ENCODE data around the gene CREG1.
"Not testable (repeated sequence)": the region's sequence is repeated elsewhere in the genome, so short reads cannot be mapped to it uniquely, and the experiment has no call there.

CREG1 gene

DNA sequence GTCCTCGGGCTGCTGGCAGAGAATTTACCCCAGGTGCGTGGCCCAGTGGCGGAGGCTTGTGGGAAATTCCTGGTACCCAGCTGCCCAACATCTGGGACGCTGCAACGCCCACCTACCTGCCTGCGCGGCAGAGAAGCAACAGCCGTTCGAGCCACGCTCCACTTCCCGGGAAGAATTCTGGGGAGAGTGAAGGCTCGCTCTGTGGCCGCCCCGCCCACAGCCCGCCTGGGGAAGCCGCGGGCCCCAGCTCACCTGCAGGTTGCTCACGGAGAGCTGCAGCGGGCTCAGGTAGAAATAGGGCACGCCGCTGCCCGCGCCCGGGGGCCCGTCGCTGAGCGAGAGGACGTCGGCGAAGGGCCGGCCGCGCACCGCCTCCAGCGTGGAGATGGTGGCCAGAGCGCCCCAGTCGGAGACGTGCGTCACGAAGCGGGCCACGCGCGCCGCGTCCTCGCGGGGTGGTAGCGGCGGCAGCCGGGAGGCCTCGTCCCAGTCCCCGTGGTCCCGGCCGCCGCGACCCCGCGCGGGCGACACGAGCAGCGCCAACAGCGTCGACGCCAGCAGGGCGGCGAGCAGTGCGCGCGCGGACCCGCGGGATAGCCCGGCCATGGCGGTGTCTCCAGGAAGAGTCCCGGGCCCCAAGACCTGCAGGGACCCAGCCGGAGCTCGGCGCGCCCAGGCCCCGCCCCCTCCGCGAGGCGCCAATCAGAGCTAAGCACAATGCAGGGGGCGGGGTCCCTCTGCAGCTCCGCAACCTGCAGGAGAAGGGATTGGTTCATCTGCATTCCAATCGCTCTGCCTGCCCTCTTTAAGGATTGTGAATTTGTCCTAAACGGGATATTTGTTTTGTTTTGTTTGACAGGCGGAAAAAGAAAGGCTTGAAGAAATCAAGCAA is at the start of gene CREG1:
TSS of gene CREG1 (minus strand) at position 627 of the 892 bp plus-strand sequence.
- DNase-seq: peak; percentile 96

- DNase-seq: peak; percentile 20
Observed at GRCh38 chr1:167602840-167603239, 49.3 kb upstream of the CREG1 start.

- peak; percentile 96 for DNase-seq
Observed at GRCh38 chr1:167601442-167602383, 48.2 kb upstream of the CREG1 start.

- peak; percentile 87 for DNase-seq
Observed at GRCh38 chr1:167599957-167600581, 46.5 kb upstream of the CREG1 start.

DNA sequence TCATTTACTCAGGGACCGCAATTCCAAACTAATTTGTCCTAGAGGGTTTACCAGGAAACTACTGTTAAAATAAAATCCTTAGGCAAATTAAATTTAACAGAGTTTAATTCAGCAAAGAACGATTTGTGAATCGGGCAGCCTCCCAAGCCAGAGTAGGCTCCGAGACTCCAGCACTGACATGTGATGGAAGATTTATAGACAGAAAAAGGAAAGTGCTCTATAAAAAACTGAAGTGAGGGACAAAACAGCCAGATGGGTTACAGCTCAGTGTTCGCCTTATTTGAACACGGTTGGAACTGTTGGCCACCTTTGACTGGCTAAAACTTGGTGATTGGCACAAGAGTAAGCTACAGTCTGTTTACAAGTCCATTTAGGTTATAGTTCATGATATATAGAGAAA is 41.3 kb upstream of the CREG1 start:
- DNase-seq: no peak

DNA sequence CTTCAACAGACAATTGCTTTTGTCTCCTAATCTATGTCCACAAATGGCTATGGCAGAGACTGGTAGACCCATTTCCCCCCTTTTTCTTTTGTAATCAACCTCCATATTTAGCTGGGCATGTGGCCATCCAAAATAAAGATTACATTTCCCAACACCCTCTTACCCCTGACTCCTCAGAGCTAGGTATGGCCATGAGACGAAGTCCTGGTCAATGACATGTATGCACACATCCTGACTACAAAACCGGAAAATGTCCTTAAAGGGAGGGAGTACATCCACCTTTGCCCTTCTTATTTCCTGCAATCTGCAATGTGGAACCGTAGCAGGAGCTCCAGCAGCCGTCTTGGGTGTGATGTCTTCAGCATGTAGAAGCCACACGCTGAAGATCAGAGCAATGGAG is 40.3 kb upstream of the CREG1 start:
- DNase-seq: no peak

- DNase-seq: no peak
Observed at GRCh38 chr1:167592475-167592874, 38.9 kb upstream of the CREG1 start.

- peak; percentile 31 for DNase-seq
Observed at GRCh38 chr1:167588361-167588760, 34.8 kb upstream of the CREG1 start.

- peak; percentile 63 for DNase-seq
Observed at GRCh38 chr1:167587872-167588271, 34.3 kb upstream of the CREG1 start.

DNA sequence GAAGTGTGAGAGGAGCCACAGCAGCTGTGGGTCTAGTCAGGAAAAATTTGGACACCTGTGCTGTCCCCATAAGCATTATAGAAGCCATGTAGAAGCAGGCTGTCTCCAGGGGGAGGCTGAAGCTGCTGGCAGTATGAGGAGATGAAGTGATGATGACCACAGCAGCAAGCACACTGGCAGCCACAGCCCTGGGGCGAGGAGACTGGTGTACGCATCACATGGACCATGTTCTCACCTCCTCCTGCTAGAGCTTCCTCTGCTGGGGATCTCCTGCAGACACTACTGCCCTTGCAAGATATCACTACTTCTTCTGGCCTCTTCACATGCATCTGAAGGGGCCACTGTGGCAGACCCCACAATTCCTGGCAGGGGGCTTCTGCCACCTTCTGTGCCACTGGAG is 33.8 kb upstream of the CREG1 start:
- DNase-seq: no peak

- DNase-seq: no peak
Observed at GRCh38 chr1:167584581-167584980, 31.0 kb upstream of the CREG1 start.

DNA sequence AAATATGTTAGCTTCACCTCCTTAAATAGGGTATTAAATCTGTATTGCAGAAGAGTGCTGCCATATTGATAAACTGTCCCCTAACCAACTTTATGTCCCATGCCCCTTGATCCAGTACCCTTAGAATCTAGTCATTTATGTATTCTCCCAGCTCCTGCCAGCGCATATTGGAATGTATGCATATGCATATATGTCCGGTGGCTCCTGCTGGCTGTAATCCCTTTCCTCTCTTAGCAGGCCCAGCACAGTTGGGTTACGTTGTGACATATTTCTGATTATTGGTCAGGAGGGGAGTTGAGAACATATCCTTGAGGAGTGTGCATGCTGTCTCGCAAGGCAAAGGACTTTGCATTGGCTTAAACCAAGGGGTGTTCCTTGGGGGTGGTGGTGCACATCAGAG is 29.2 kb upstream of the CREG1 start:
- DNase-seq: no peak

DNA sequence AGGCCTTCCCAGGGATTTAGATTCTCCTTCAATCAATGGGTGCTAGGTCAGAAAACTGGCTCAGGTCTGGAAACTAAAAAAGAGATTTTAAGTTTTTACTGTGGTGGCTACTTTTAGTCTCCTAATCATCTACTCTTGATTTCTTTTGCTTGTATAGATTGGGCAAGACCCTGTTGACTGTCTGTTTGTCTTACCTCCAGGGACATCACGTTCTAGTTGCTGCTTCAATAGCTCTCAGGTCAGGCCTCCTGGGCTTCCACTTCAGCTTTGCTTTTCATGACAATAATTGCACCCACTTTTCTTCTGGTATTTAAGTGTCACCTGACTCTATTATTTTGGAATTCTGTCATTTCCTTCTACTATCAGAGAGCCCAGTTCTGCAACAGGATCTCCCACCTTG is 28.5 kb upstream of the CREG1 start:
- no peak for DNase-seq

GRCh38 chr1:167579986-167580385 is 26.4 kb upstream of the CREG1 start:
- DNase-seq: no peak

DNA sequence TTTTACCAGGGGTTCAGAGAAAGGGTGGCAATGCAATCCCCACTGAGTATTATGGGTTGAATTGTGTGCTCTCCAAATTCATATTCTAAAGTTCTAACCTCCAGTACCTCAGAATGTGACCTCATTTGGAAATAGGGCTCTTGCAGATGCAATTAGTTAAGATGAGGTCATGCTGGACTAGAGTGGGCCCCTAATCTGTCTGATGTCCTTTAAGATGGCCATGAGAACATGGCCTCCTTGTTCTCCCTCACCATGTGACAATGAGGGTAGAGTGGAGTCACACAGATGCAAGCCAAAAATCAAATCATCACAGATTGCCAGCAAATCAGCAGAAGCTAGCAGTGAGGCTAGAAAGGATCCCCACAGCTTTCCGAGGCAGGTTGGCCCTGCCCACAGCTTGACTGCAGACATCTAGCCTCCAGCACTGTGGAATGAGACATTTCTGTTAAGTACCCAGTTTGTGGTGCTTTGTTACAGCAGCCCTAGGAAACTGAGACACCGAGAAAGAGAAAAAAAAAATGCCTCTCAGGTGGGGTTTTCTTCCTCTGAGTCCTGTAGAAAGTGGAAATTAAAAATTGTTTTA is 25.5 kb upstream of the CREG1 start:
- no peak for DNase-seq

DNA sequence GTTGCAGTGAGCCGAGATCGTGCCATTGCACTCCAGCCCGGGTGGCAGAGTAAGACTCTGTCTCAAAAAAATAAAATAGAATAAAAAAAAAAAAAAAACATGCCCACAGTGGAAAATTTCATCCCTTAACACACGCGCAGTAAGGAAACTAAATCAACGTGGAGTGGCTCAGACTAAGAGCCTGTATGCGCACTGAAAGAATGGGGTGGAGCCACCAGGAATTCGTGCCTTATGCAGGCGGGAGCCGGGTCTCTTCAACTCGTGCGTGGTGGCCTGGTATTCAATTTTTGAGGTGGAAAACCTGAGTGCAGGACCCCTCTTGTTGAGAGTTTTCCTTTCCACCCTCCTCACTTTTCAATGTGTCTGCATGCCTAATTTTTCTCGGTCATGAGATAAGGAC is 22.1 kb upstream of the CREG1 start:
- no peak for DNase-seq

DNA sequence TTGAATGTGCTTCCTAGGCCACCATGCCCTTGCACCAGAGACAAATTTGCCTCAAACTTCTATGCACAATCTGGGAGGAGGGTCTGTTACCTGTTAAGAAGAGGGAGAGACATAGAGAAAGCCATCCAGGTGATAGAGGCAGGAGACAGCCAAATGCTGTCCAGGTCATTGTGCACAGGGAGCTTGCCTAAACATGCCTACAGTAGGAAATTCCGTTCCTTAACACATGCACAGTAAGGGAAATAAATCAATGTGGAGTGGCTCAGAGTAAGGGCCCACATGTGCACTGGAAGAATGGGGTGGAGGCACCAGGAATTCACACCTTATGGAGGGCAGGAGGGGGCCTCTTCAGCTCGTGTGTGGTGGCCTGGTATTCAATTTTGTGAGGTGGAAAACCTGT is 19.5 kb upstream of the CREG1 start:
- DNase-seq: no peak

- DNase-seq: not testable (repeated sequence)
Observed at GRCh38 chr1:167570712-167571111, 17.1 kb upstream of the CREG1 start.

- no peak for DNase-seq
Observed at GRCh38 chr1:167567663-167568062, 14.1 kb upstream of the CREG1 start.

GRCh38 chr1:167566766-167567165 is 13.2 kb upstream of the CREG1 start:
- no peak for DNase-seq

- no peak for DNase-seq
Observed at GRCh38 chr1:167565922-167566321, 12.4 kb upstream of the CREG1 start.

GRCh38 chr1:167564612-167565270 is 11.2 kb upstream of the CREG1 start:
- no peak for DNase-seq
